Stimulated activated memory B cell treated with anti-CD40 and anti-IgM and Interleukin-4, amounts not matched to agents 10 μg/mL and 1 μg/mL and 100 μg/mL, for 72 hours (primary cell): ENCODE results near the gene PTBP2.
"Not testable (repeated sequence)": the region's sequence is repeated elsewhere in the genome, so short reads cannot be mapped to it uniquely, and the experiment has no call there.

Source experiments
- ATAC-seq: fragments of 150-1000 bp; cut with Tn5 transposase; 2 replicates; pipeline ENCODE4 v1.10.0; 2021
- H3K27ac Mint-ChIP-seq: one replicate; pipeline ENCODE4 v1.8.0; 2022; ENCODE audit warnings: mild to moderate bottlenecking, mixed read lengths
- H3K27me3 Mint-ChIP-seq: one replicate; pipeline ENCODE4 v1.8.0; 2022; ENCODE audit warnings: mixed read lengths
- H3K36me3 Mint-ChIP-seq: one replicate; pipeline ENCODE4 v1.8.0; 2022; ENCODE audit warnings: mixed read lengths
- H3K4me1 Mint-ChIP-seq: one replicate; pipeline ENCODE4 v1.8.0; 2022; ENCODE audit warnings: mixed read lengths
- H3K4me3 Mint-ChIP-seq: one replicate; pipeline ENCODE4 v1.8.0; 2022; ENCODE audit warnings: mild to moderate bottlenecking, moderate library complexity, mixed read lengths
- H3K9me3 Mint-ChIP-seq: one replicate; pipeline ENCODE4 v1.8.0; 2022; ENCODE audit warnings: mixed read lengths

Gene PTBP2

GRCh38 chr1:96763514-96763913 lies 41.9 kb downstream of the PTBP2 start:
- peaks cover 43% of the 10 kb centered on the region for H3K36me3 Mint-ChIP-seq
- H3K4me1 Mint-ChIP-seq = no peaks in the 10 kb centered on the region
- no peak overlapping the region for H3K27ac Mint-ChIP-seq
- H3K4me3 Mint-ChIP-seq = no peak overlapping the region
- no peaks in the 10 kb centered on the region for H3K27me3 Mint-ChIP-seq
- peaks cover 7% of the 10 kb centered on the region for H3K9me3 Mint-ChIP-seq
- no peak for ATAC-seq

- peaks cover 7% of the 10 kb centered on the region for H3K9me3 Mint-ChIP-seq
- ATAC-seq = no peak
- no peak overlapping the region for H3K4me3 Mint-ChIP-seq
- no peaks in the 10 kb centered on the region for H3K27me3 Mint-ChIP-seq
- peaks cover 33% of the 10 kb centered on the region for H3K36me3 Mint-ChIP-seq
- H3K27ac Mint-ChIP-seq = no peak overlapping the region
- H3K4me1 Mint-ChIP-seq = no peaks in the 10 kb centered on the region
Measured at GRCh38 chr1:96764469-96764868, 42.9 kb downstream of the PTBP2 start.

GRCh38 chr1:96771847-96772246 lies 50.3 kb downstream of the PTBP2 start:
- H3K4me3 Mint-ChIP-seq = no peak overlapping the region
- peaks cover 27% of the 10 kb centered on the region for H3K36me3 Mint-ChIP-seq
- no peak overlapping the region for H3K27ac Mint-ChIP-seq
- no peaks in the 10 kb centered on the region for H3K27me3 Mint-ChIP-seq
- no peaks in the 10 kb centered on the region for H3K4me1 Mint-ChIP-seq
- no peak for ATAC-seq
- H3K9me3 Mint-ChIP-seq = no peaks in the 10 kb centered on the region

- H3K27ac Mint-ChIP-seq = no peak overlapping the region
- no peak for ATAC-seq
- no peaks in the 10 kb centered on the region for H3K4me1 Mint-ChIP-seq
- no peaks in the 10 kb centered on the region for H3K27me3 Mint-ChIP-seq
- H3K36me3 Mint-ChIP-seq = peaks cover 27% of the 10 kb centered on the region
- H3K4me3 Mint-ChIP-seq = no peak overlapping the region
- H3K9me3 Mint-ChIP-seq = no peaks in the 10 kb centered on the region
Measured at GRCh38 chr1:96772349-96772748, 50.8 kb downstream of the PTBP2 start.

- Mint-ChIP-seq H3K9me3 (no peaks in the 10 kb centered on the region), H3K4me1 (no peaks in the 10 kb centered on the region), H3K36me3 (peaks cover 27% of the 10 kb centered on the region), H3K27ac (no peak overlapping the region), H3K27me3 (no peaks in the 10 kb centered on the region), H3K4me3 (no peak overlapping the region)
- ATAC-seq = no peak
Measured at GRCh38 chr1:96772972-96773371, 51.4 kb downstream of the PTBP2 start.

- Mint-ChIP-seq H3K36me3 (peaks cover 38% of the 10 kb centered on the region), H3K9me3 (no peaks in the 10 kb centered on the region), H3K4me3 (no peak overlapping the region), H3K27ac (no peak overlapping the region), H3K27me3 (no peaks in the 10 kb centered on the region), H3K4me1 (no peaks in the 10 kb centered on the region)
- no peak for ATAC-seq
Measured at GRCh38 chr1:96782206-96782605, 60.6 kb downstream of the PTBP2 start.

- H3K27me3 Mint-ChIP-seq = no peaks in the 10 kb centered on the region
- no peak for ATAC-seq
- H3K27ac Mint-ChIP-seq = no peak overlapping the region
- no peaks in the 10 kb centered on the region for H3K4me1 Mint-ChIP-seq
- no peaks in the 10 kb centered on the region for H3K9me3 Mint-ChIP-seq
- peaks cover 41% of the 10 kb centered on the region for H3K36me3 Mint-ChIP-seq
- H3K4me3 Mint-ChIP-seq = no peak overlapping the region
Measured at GRCh38 chr1:96782856-96783255, 61.3 kb downstream of the PTBP2 start.

GRCh38 chr1:96790599-96790998 lies 69.0 kb downstream of the PTBP2 start:
- Mint-ChIP-seq H3K4me3 (no peak overlapping the region), H3K4me1 (no peaks in the 10 kb centered on the region), H3K9me3 (no peaks in the 10 kb centered on the region), H3K27ac (no peak overlapping the region), H3K36me3 (peaks cover 36% of the 10 kb centered on the region), H3K27me3 (no peaks in the 10 kb centered on the region)
- no peak for ATAC-seq

- H3K27me3 Mint-ChIP-seq = no peaks in the 10 kb centered on the region
- no peak overlapping the region for H3K4me3 Mint-ChIP-seq
- H3K36me3 Mint-ChIP-seq = peaks cover 37% of the 10 kb centered on the region
- H3K27ac Mint-ChIP-seq = no peak overlapping the region
- peaks cover 5% of the 10 kb centered on the region for H3K9me3 Mint-ChIP-seq
- H3K4me1 Mint-ChIP-seq = no peaks in the 10 kb centered on the region
- ATAC-seq = no peak
Measured at GRCh38 chr1:96792220-96792619, 70.6 kb downstream of the PTBP2 start.

GRCh38 chr1:96801696-96802095 lies 80.1 kb downstream of the PTBP2 start:
- H3K4me3 Mint-ChIP-seq, H3K9me3 Mint-ChIP-seq, ATAC-seq, H3K27ac Mint-ChIP-seq, H3K27me3 Mint-ChIP-seq, H3K4me1 Mint-ChIP-seq: not testable (repeated sequence)
- peaks cover 39% of the 10 kb centered on the region for H3K36me3 Mint-ChIP-seq

- no peaks in the 10 kb centered on the region for H3K27me3 Mint-ChIP-seq
- H3K27ac Mint-ChIP-seq = no peak overlapping the region
- no peaks in the 10 kb centered on the region for H3K9me3 Mint-ChIP-seq
- peaks cover 40% of the 10 kb centered on the region for H3K36me3 Mint-ChIP-seq
- no peak overlapping the region for H3K4me3 Mint-ChIP-seq
- no peak for ATAC-seq
- H3K4me1 Mint-ChIP-seq = peaks cover 8% of the 10 kb centered on the region
Measured at GRCh38 chr1:96804648-96805047, 83.1 kb downstream of the PTBP2 start.

- peaks cover 56% of the 10 kb centered on the region for H3K36me3 Mint-ChIP-seq
- H3K27ac Mint-ChIP-seq = no peak overlapping the region
- no peak overlapping the region for H3K4me3 Mint-ChIP-seq
- H3K27me3 Mint-ChIP-seq = no peaks in the 10 kb centered on the region
- ATAC-seq = no peak
- no peaks in the 10 kb centered on the region for H3K9me3 Mint-ChIP-seq
- H3K4me1 Mint-ChIP-seq = peaks cover 8% of the 10 kb centered on the region
Measured at GRCh38 chr1:96808191-96808590, 86.6 kb downstream of the PTBP2 start.

- no peaks in the 10 kb centered on the region for H3K4me1 Mint-ChIP-seq
- H3K27ac Mint-ChIP-seq = no peak overlapping the region
- H3K27me3 Mint-ChIP-seq = no peaks in the 10 kb centered on the region
- peaks cover 38% of the 10 kb centered on the region for H3K36me3 Mint-ChIP-seq
- H3K9me3 Mint-ChIP-seq = no peaks in the 10 kb centered on the region
- ATAC-seq = no peak
- H3K4me3 Mint-ChIP-seq = no peak overlapping the region
Measured at GRCh38 chr1:96815914-96816313, 94.3 kb downstream of the PTBP2 start.

- no peaks in the 10 kb centered on the region for H3K9me3 Mint-ChIP-seq
Measured at GRCh38 chr1:96820107-96820506, 98.5 kb downstream of the PTBP2 start.

GRCh38 chr1:96820671-96821070 lies 99.1 kb downstream of the PTBP2 start:
- no peaks in the 10 kb centered on the region for H3K4me1 Mint-ChIP-seq
- H3K27ac Mint-ChIP-seq = no peak overlapping the region
- ATAC-seq = no peak
- H3K9me3 Mint-ChIP-seq = no peaks in the 10 kb centered on the region
- H3K36me3 Mint-ChIP-seq = peaks cover 11% of the 10 kb centered on the region
- H3K27me3 Mint-ChIP-seq = no peaks in the 10 kb centered on the region
- H3K4me3 Mint-ChIP-seq = no peak overlapping the region

More at GRCh38 chr1:96820107-96820506, 98.5 kb downstream of the PTBP2 start:
- Mint-ChIP-seq H3K36me3 (peaks cover 13% of the 10 kb centered on the region), H3K27me3 (no peaks in the 10 kb centered on the region), H3K4me3 (no peak overlapping the region), H3K27ac (no peak overlapping the region), H3K4me1 (no peaks in the 10 kb centered on the region)
- ATAC-seq = no peak

- Mint-ChIP-seq H3K9me3 (no peaks in the 10 kb centered on the region), H3K4me1 (no peaks in the 10 kb centered on the region), H3K27me3 (no peaks in the 10 kb centered on the region), H3K36me3 (peaks cover 11% of the 10 kb centered on the region), H3K4me3 (no peak overlapping the region), H3K27ac (no peak overlapping the region)
- ATAC-seq = no peak
Measured at GRCh38 chr1:96825231-96825630, 103.6 kb downstream of the PTBP2 start.

- Mint-ChIP-seq H3K9me3 (no peaks in the 10 kb centered on the region), H3K27me3 (no peaks in the 10 kb centered on the region), H3K4me3 (no peak overlapping the region), H3K36me3 (peaks cover 6% of the 10 kb centered on the region), H3K27ac (no peak overlapping the region), H3K4me1 (no peaks in the 10 kb centered on the region)
- no peak for ATAC-seq
Measured at GRCh38 chr1:96825950-96826576, 104.5 kb downstream of the PTBP2 start.
